WTC11 (cell line): Measurements from ENCODE around the gene FGF14. TPM values are rescaled to one million over a fixed set of nuclear protein-coding genes. Genes with fewer than 3 reads are reported as not detected.

Experiments used
- ATAC-seq: fragments of 200-7000 bp; cut with Tn5 transposase; 2 replicates; pipeline ENCODE4 v1.10.0; 2021; ENCODE audit warnings: mild to moderate bottlenecking, moderate library complexity
- CTCF ChIA-PET: fragments of 300-600 bp; sonication (Branson Sonifier 250); formaldehyde crosslinking; loops from one replicate; lab custom pipeline; 2021; ENCODE audit warnings: antibody characterized with exemption; lab: Charles Lee
- POLR2A ChIA-PET: fragments of 350-600 bp; sonication (Branson Sonifier 250); formaldehyde crosslinking; loops from one replicate; lab custom pipeline; 2021; ENCODE audit warnings: antibody characterized with exemption; lab: Charles Lee
- DNase-seq: peaks from one replicate; pipeline ENCODE4 v3.0.0; 2021; ENCODE audit warnings: low spot score
- H3K27ac Mint-ChIP-seq: 2 replicates; pipeline ENCODE4 v1.8.0; 2021; ENCODE audit warnings: mixed read lengths
- H3K27me3 Mint-ChIP-seq: 2 replicates; pipeline ENCODE4 v1.8.0; 2021; ENCODE audit warnings: low read depth, mild to moderate bottlenecking, moderate library complexity, mixed read lengths
- H3K36me3 Mint-ChIP-seq: 2 replicates; pipeline ENCODE4 v1.8.0; 2021; ENCODE audit warnings: mixed read lengths
- H3K4me1 Mint-ChIP-seq: 2 replicates; pipeline ENCODE4 v1.8.0; 2022; ENCODE audit warnings: mixed read lengths
- H3K4me3 Mint-ChIP-seq: 2 replicates; pipeline ENCODE4 v1.8.0; 2021; ENCODE audit warnings: mild to moderate bottlenecking, moderate library complexity, mixed read lengths
- H3K9me3 Mint-ChIP-seq: 2 replicates; pipeline ENCODE4 v1.8.0; 2021; ENCODE audit warnings: mixed read lengths
- CREB1 ChIP-seq: sonication (generic); formaldehyde crosslinking; IDR thresholded peaks from 2 replicates; pipeline ENCODE4 v1.8.0; 2023; ENCODE audit warnings: mild to moderate bottlenecking, missing genetic modification reagents
- NFATC4 ChIP-seq: fragments of 250-450 bp; sonication (Bioruptor Pico); IDR thresholded peaks from 2 replicates; pipeline ENCODE4 v1.9.0; 2021; ENCODE audit warnings: mild to moderate bottlenecking
- NFYB ChIP-seq: sonication (generic); formaldehyde crosslinking; conservative IDR thresholded peaks from 2 replicates; pipeline ENCODE4 v1.8.0; 2022; ENCODE audit warnings: low read depth, missing genetic modification reagents
- NR1H2 ChIP-seq: sonication (generic); formaldehyde crosslinking; IDR thresholded peaks from 2 replicates; pipeline ENCODE4 v1.9.0; 2021; ENCODE audit warnings: mild to moderate bottlenecking, moderate library complexity, missing genetic modification reagents
- NR2C2 ChIP-seq: sonication (generic); formaldehyde crosslinking; IDR thresholded peaks from 2 replicates; pipeline ENCODE4 v1.8.0; 2022; ENCODE audit warnings: mild to moderate bottlenecking, missing genetic modification reagents
- OVOL2 ChIP-seq: fragments of 250-450 bp; sonication (Bioruptor Pico); IDR thresholded peaks from 2 replicates; pipeline ENCODE4 v1.9.0; 2021; ENCODE audit warnings: mild to moderate bottlenecking, borderline replicate concordance
- PRRX2 ChIP-seq: fragments of 250-450 bp; sonication (Bioruptor Pico); IDR thresholded peaks from 2 replicates; pipeline ENCODE4 v1.8.0; 2021; ENCODE audit warnings: mild to moderate bottlenecking
- SP1 ChIP-seq: sonication (generic); formaldehyde crosslinking; conservative IDR thresholded peaks from 2 replicates; pipeline ENCODE4 v1.8.1; 2022; ENCODE audit warnings: missing genetic modification reagents
- TCF7 ChIP-seq: sonication (generic); formaldehyde crosslinking; IDR thresholded peaks from 2 replicates; pipeline ENCODE4 v1.8.0; 2022; ENCODE audit warnings: mild to moderate bottlenecking, low read depth, missing genetic modification reagents, moderate library complexity
- TEAD4 ChIP-seq: sonication (generic); formaldehyde crosslinking; IDR thresholded peaks from 2 replicates; pipeline ENCODE4 v1.8.0; 2022; ENCODE audit warnings: mild to moderate bottlenecking, missing genetic modification reagents
- TP53 ChIP-seq: sonication (generic); formaldehyde crosslinking; IDR thresholded peaks from 2 replicates; pipeline ENCODE4 v1.8.1; 2023; ENCODE audit warnings: mild to moderate bottlenecking, missing genetic modification reagents
- ZBTB43 ChIP-seq: sonication (generic); formaldehyde crosslinking; IDR thresholded peaks from 2 replicates; pipeline ENCODE4 v1.8.1; 2023; ENCODE audit warnings: mild to moderate bottlenecking, missing genetic modification reagents
- ZNF512 ChIP-seq: sonication (generic); formaldehyde crosslinking; IDR thresholded peaks from 2 replicates; pipeline ENCODE4 v1.8.1; 2022; ENCODE audit warnings: missing genetic modification reagents, borderline replicate concordance
- ZSCAN18 ChIP-seq: fragments of 250-450 bp; sonication (Bioruptor Pico); IDR thresholded peaks from 2 replicates; pipeline ENCODE4 v2.1.2; 2022; ENCODE audit warnings: mild to moderate bottlenecking, moderate library complexity
- total RNA-seq: library from RNA; stranded (reverse); gene quantifications from 3 replicates; pipeline ENCODE4 v1.2.3, GENCODE V29; 2021
- TF ChIP-seq, protein P1 (sequence below): fragments of 250-450 bp; sonication (Bioruptor Pico); IDR thresholded peaks from 2 replicates; pipeline ENCODE4 v1.9.0; 2021; ENCODE audit warnings: mild to moderate bottlenecking
- TF ChIP-seq, protein P2 (sequence below): sonication (generic); formaldehyde crosslinking; IDR thresholded peaks from 2 replicates; pipeline ENCODE4 v1.8.1; 2023; ENCODE audit warnings: mild to moderate bottlenecking, missing genetic modification reagents, borderline replicate concordance
- TF ChIP-seq, protein P3 (sequence below): fragments of 250-450 bp; sonication (Bioruptor Pico); IDR thresholded peaks from 2 replicates; pipeline ENCODE4 v1.9.0; 2021; ENCODE audit warnings: mild to moderate bottlenecking, borderline replicate concordance

Gene FGF14
- total RNA-seq, 1 experiment from 2014 or later, result 0.28 TPM

GRCh38 chr13:102351521-102351920, 50.3 kb downstream of the FGF14 start (continued):
- no peak for TF ChIP-seq NR1H2

DNA sequence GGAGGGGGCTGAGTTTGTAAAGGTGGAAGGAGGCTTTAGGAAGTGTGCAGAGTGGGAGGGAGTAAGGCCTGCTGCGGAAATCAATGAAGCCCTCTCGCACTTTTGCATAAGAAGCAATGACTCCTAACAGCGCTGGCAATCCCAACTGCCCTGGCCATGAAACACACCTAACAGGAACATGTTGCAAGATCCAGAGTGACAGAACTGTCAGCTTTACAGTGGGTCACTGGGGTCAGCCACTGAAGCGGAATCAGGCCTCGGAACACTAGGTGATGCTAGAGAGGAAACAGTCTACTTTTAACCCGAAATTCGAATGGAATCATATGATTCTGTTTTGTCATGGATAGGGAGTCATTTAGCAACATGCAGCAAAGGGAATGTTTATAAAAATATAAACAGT, 54.4 kb downstream of the FGF14 start:
- ChIA-PET POLR2A (no interaction called here), CTCF (interaction anchor here (1.5 kb wide), 1 partner anchor 47 kb away, joined by 4 read pairs; no protein-coding TSS in a partner anchor)
- Mint-ChIP-seq H3K9me3 (no peaks in the 10 kb centered on the region), H3K36me3 (no peaks in the 10 kb centered on the region), H3K27ac (no peak overlapping the region), H3K27me3 (no peaks in the 10 kb centered on the region), H3K4me3 (no peak overlapping the region), H3K4me1 (0 out of 2 replicates have a peak, but pooled peaks cover 3% of the 10 kb centered on the region)
- DNase-seq (no peak), ATAC-seq (peak; percentile 38)
- TF ChIP-seq TEAD4, result no peak

- peaks cover 6% of the 10 kb centered on the region for H3K4me1 Mint-ChIP-seq
- no peaks in the 10 kb centered on the region for H3K9me3 Mint-ChIP-seq
- H3K4me3 Mint-ChIP-seq, result no peak overlapping the region
- TF ChIP-seq, protein P1, sequence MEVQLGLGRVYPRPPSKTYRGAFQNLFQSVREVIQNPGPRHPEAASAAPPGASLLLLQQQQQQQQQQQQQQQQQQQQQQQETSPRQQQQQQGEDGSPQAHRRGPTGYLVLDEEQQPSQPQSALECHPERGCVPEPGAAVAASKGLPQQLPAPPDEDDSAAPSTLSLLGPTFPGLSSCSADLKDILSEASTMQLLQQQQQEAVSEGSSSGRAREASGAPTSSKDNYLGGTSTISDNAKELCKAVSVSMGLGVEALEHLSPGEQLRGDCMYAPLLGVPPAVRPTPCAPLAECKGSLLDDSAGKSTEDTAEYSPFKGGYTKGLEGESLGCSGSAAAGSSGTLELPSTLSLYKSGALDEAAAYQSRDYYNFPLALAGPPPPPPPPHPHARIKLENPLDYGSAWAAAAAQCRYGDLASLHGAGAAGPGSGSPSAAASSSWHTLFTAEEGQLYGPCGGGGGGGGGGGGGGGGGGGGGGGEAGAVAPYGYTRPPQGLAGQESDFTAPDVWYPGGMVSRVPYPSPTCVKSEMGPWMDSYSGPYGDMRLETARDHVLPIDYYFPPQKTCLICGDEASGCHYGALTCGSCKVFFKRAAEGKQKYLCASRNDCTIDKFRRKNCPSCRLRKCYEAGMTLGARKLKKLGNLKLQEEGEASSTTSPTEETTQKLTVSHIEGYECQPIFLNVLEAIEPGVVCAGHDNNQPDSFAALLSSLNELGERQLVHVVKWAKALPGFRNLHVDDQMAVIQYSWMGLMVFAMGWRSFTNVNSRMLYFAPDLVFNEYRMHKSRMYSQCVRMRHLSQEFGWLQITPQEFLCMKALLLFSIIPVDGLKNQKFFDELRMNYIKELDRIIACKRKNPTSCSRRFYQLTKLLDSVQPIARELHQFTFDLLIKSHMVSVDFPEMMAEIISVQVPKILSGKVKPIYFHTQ, result no peak
- TF ChIP-seq ZSCAN18 (CRISPR knock-in tag), result no peak
- TF ChIP-seq, protein P2, sequence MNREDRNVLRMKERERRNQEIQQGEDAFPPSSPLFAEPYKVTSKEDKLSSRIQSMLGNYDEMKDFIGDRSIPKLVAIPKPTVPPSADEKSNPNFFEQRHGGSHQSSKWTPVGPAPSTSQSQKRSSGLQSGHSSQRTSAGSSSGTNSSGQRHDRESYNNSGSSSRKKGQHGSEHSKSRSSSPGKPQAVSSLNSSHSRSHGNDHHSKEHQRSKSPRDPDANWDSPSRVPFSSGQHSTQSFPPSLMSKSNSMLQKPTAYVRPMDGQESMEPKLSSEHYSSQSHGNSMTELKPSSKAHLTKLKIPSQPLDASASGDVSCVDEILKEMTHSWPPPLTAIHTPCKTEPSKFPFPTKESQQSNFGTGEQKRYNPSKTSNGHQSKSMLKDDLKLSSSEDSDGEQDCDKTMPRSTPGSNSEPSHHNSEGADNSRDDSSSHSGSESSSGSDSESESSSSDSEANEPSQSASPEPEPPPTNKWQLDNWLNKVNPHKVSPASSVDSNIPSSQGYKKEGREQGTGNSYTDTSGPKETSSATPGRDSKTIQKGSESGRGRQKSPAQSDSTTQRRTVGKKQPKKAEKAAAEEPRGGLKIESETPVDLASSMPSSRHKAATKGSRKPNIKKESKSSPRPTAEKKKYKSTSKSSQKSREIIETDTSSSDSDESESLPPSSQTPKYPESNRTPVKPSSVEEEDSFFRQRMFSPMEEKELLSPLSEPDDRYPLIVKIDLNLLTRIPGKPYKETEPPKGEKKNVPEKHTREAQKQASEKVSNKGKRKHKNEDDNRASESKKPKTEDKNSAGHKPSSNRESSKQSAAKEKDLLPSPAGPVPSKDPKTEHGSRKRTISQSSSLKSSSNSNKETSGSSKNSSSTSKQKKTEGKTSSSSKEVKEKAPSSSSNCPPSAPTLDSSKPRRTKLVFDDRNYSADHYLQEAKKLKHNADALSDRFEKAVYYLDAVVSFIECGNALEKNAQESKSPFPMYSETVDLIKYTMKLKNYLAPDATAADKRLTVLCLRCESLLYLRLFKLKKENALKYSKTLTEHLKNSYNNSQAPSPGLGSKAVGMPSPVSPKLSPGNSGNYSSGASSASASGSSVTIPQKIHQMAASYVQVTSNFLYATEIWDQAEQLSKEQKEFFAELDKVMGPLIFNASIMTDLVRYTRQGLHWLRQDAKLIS, result no peak
- no peak for TF ChIP-seq ZNF512
- TF ChIP-seq TCF7 (CRISPR knock-in tag), result no peak
- TF ChIP-seq NFYB (CRISPR knock-in tag), result no peak
- TF ChIP-seq, protein P3, sequence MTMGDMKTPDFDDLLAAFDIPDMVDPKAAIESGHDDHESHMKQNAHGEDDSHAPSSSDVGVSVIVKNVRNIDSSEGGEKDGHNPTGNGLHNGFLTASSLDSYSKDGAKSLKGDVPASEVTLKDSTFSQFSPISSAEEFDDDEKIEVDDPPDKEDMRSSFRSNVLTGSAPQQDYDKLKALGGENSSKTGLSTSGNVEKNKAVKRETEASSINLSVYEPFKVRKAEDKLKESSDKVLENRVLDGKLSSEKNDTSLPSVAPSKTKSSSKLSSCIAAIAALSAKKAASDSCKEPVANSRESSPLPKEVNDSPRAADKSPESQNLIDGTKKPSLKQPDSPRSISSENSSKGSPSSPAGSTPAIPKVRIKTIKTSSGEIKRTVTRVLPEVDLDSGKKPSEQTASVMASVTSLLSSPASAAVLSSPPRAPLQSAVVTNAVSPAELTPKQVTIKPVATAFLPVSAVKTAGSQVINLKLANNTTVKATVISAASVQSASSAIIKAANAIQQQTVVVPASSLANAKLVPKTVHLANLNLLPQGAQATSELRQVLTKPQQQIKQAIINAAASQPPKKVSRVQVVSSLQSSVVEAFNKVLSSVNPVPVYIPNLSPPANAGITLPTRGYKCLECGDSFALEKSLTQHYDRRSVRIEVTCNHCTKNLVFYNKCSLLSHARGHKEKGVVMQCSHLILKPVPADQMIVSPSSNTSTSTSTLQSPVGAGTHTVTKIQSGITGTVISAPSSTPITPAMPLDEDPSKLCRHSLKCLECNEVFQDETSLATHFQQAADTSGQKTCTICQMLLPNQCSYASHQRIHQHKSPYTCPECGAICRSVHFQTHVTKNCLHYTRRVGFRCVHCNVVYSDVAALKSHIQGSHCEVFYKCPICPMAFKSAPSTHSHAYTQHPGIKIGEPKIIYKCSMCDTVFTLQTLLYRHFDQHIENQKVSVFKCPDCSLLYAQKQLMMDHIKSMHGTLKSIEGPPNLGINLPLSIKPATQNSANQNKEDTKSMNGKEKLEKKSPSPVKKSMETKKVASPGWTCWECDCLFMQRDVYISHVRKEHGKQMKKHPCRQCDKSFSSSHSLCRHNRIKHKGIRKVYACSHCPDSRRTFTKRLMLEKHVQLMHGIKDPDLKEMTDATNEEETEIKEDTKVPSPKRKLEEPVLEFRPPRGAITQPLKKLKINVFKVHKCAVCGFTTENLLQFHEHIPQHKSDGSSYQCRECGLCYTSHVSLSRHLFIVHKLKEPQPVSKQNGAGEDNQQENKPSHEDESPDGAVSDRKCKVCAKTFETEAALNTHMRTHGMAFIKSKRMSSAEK (CRISPR knock-in tag), result no peak
- TF ChIP-seq NR2C2 (CRISPR knock-in tag), result no peak
- no peak for TF ChIP-seq SP1
- no peak for TF ChIP-seq PRRX2 (CRISPR knock-in tag)
- no peak for TF ChIP-seq OVOL2 (CRISPR knock-in tag)
- TF ChIP-seq NFATC4 (CRISPR knock-in tag), result no peak
- TF ChIP-seq TP53 (CRISPR knock-in tag), result no peak
- no peak for TF ChIP-seq CREB1 (CRISPR knock-in tag)
- TF ChIP-seq ZBTB43, result no peak
- ATAC-seq (no peak), DNase-seq (no peak)
- no peaks in the 10 kb centered on the region for H3K36me3 Mint-ChIP-seq
- H3K27me3 Mint-ChIP-seq, result no peaks in the 10 kb centered on the region
- no peak overlapping the region for H3K27ac Mint-ChIP-seq
- POLR2A ChIA-PET, result no interaction called here
- CTCF ChIA-PET, result interaction anchor here (1.5 kb wide), 1 partner anchor 47 kb away, joined by 4 read pairs; no protein-coding TSS in a partner anchor
These were observed 55.1 kb downstream of the FGF14 start for GRCh38 chr13:102346769-102347168.
